Measurements from ENCODE around the gene KAT6B.
A peak's percentile ranks its signal among the peaks of the same experiment; 100 is the strongest.

KAT6B gene

DNA sequence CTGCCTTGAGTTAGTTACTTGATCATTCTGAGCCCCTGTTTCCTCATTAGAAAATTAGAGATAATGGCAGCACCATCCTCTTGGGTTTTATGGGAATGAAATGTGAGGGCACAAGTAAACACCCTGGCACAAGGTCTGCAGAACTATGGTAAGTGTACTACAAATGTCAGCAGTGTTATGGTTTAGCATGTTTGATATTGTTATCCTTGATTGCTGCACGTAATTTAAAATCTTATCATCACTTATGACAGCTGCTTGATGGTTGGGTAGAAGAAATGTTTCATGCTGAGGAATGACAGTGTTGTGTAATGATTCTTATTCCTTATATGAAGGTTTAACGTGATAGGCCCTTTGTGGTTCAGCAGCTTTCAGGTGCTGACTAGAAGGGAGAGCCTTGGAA, 134.3 kb downstream of the KAT6B start:
- no peak for FAIRE-seq

DNA sequence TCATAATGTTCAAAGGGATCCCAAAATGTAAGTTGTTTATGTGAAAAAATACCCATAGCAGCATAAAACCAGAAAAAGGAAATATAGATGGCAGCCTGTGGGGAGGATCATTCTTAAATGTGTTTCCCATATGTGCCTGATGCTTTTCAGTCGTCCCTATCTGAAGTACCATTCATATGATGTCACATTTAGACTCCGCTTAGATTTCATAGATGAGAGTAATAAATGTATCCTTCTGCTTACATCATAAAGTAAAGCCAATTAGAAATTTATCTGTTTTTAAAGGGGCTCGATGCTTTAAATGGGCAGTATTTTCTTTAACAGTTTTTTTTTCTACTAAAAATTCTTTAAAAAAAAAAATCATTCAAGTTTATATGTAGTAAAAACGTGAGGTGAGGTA, 136.1 kb downstream of the KAT6B start:
- FAIRE-seq: no peak

DNA sequence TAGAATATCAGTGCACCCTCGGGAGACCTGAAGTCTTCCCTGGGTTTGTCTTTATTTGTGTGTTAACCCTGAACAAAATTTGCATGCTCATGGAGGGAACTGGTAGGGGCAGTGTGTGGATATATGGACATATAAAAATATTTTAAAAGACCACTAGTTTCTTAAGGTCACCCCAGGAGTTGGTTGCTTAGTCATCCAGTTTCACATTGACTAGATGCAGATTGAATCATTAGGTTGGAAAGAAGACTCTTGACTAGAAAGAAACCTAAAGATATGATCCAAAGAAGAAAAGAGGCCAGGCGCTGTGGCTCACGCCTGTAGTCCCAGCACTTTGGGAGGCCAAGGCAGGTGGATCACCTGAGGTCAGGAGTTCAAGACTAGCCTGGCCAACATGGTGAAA, 137.1 kb downstream of the KAT6B start:
- no peak for FAIRE-seq

DNA sequence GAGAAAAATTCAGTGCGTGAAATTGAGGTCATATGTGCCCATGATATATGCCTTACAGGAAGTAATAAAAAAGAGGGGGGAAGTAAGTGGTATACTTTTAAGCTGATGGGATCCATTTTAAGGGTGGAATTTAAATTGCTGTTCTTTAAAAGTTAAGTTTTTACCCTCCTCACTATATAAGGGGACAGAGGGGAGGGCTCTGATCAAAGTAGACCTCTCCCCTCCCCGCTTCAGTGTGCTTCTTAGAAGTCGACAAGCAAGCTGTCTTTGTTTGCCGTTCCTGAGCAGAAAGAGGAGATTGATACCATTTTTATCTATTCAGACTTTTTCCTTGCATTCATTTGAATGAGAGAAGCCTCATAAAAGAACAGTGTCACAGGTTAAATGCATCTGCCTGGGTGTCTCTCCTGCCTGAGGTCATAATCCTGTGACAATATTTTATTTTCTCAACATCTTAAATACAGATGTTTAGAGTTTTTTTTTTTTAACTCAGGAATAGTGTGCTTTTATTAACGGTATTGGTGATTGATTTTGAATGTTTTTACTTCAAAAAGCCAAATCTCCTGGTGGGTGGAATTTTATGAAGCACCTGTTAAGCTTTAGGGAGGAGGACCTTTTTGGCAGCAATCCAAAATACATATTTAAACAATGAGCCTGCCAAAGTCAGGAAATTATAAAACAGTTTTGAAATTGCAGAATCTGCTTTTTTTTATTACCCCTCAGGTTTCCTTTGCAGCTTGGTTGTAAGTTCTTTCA, 141.7 kb downstream of the KAT6B start:
- FAIRE-seq: no peak

DNA sequence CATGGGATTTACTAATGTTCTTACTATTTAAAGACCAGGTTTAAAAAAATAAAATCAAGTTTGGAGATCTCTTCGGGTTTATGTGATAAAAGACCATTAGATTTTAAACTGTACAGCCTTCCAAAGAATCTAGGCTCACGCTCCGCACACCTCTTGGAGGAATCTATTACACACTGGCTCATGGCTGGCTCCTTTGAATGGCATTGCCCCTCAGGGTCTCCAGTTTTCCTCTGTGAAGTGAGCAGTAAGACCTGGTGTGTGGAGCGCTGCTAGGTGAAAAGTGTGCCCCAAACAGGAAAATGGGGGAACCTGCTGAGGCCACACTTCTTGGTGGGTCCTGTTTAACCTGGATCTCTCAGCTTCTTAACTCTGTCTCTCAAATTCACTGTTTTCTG, 142.3 kb downstream of the KAT6B start:
- FAIRE-seq: no peak

DNA sequence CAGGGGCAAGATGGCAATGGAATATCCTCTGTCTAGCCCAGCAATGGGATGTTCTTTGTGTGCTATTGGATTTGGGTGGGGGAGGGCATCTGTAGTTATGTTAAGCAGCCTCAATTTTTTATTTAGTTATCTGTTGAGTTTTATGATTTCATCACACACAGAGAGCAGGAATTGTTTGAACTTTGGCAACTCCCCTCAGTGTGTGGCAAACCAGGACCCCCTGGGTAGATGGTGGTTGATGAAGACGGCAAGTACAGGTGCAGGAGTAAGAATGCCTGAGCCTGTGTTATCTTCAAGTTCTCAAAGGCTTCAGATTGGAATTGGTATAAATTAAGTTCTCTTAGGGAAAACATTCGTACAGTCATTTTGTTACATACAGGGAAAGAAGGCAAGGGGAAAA, 142.7 kb downstream of the KAT6B start:
- no peak for FAIRE-seq

DNA sequence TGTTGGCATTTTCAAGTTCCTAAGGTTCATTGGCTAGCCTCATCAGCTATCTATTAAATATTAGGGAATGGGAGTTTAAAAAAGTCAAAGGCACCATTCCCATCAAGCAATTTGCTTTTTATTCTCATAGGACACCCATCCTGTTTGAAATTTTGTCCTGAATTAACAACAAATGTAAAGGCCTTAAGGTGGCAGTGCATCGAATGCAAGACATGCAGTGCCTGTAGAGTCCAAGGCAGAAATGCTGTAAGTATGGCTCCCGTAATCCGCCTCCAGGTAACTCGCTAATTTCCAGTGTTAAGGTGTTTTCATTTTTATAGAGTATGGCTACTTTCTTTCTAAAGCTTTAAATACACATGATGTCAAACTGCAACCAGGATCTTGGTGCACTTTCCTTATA, 143.1 kb downstream of the KAT6B start:
- FAIRE-seq: no peak

DNA sequence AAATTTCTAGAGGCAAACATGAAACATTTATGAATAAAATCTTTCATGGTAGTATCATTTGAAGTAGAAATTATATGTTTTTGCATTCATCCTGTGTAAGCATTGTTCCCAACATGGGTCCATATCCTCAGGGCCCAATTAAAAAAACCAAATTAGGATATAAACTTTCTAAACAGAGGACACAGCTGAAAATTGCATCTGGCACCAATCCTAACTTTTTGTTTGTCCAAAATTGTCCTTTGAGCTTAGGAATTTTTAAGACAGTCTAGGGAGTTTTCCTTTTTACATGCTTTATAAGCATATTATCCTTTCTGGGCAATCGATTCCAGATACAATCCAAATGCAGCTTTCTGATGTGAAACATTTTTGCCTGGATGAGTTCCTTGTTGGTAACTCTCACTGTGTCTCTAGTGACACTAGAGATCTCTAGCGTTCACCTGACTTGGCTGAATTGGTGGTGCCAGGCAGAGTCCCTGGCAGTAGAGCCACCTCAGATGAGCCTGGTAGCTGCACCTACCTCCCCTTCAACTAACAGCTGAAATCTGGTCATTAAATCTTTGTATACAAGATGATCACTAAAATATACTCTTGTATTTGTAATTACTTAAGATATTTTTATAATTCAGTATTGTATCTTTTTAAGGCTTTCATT, 147.5 kb downstream of the KAT6B start:
- no peak for FAIRE-seq

DNA sequence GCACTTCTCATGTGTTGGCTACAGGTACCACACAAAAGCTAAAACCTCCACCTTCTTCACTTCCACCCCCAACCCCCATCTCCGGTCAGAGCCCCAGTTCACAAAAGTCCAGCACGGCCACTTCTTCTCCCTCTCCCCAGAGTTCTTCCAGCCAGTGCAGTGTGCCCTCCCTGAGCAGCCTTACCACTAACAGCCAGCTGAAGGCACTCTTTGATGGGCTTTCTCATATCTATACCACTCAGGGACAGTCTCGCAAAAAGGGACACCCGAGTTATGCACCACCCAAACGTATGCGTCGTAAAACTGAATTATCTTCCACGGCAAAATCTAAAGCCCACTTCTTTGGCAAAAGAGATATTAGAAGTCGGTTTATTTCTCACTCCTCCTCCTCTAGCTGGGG, 149.4 kb downstream of the KAT6B start:
- no peak for FAIRE-seq

DNA sequence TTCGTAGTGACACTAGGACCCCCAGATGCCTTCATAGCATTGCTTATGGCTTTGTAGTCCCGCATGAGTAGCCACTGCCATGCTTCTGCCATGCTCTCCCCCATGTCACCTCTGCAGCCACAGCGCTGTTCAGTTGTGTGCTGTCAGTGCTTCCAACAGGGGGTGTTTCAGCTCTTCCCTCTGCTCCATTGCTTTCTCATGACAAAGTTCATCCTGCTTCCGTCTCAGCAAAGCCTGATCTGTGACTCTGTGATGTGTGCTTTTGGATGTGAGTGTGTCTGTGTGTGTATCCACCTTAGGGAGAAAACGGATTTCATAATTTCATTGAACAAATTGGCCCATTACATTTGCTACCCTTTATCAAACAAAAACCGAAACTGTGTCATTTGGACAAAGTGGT, 150.2 kb downstream of the KAT6B start:
- FAIRE-seq: no peak

DNA sequence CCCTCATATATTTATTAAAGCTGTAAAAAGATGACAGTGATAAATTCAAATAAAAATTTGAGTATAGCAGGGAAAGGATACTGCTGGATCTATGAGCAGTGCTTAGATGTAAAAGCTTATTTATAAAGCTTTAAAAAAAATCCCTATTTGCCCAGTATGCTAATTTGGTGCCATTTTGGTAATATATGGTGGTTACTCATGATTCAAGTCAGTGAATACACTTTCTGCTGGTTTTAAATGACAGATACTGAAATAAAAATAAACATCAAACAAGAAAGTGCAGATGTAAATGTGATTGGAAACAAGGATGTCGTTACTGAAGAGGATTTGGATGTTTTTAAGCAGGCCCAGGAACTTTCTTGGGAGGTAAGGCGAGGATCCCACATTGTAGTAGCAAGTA, 150.7 kb downstream of the KAT6B start:
- FAIRE-seq: no peak

DNA sequence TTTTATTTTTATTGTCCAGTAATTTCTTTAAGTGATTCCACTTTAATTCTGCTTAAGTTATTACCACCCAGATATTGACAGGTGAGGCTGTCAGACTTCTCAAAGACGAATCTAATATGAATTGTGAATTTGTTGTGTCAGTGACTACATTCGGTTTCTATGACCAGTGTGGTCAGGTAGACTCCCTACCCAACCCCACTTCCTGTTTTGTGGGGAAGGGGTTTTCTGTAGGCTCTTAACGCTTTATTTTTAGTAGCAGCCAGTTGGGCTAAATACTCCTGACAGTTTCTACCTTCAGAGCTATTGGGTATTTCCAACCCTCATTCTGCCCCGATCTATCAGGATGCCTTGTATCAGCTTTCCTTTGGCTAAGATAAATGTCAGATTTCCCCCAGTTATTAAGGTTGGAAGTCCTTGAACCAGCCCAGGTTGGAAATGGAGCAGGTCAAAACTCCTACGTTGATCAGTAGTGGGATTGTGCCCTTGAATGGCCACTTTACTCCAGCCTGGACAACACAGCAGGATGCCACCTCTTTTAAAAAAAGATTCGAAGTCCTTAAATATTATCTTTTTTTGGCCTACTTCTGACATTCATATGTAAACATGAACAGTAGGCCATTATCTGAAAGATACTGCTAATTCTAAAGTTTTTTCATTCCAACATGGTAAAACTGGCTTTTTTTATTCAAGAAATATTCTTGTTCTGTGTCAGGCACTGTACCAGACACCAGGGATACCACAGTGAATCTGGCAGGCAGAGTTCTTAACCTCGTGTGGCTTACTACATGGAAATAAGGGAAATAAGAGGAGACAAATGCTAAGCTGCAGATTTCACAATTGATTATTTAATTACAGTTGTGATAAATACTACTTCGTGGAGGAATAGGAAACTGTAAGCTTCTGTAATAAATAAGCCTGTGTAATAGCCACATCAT, 151.8 kb downstream of the KAT6B start:
- no peak for FAIRE-seq

DNA sequence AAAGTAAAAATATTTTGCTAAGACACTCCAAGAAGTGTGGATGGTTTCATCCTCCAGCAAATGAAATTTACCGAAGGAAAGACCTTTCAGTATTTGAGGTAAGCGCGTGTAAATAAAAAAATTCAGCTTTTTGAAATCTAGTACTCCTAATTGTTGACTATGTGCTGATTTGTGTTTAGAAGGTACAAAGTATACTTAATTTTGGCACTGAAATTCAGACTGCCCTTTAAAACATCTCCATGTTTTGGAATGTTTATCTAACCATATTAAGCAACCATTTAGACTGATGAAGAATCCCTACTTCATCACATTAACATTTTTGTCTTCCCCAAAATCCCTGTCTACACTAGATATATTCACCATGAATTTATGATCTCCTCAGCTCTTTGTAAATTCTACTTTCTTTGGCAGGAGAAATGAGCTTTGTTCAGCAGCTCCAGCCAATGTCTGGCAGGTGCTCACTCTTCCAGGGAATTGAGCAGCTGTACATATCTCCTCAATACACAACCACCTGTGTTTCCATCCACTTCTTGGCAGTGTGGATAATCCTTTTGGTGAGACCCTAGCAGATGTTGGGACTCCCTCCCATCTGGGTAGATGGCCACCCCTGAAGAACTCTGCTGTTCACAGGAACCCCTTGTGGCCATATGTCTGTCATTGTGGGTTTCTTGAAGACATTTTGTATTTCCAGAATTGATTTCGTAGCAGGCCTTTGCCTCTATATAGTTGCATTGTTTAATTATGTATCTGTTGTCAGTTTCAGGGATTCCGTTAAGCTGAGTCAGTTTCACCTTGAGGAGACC, 155.6 kb downstream of the KAT6B start:
- no peak for FAIRE-seq

DNA sequence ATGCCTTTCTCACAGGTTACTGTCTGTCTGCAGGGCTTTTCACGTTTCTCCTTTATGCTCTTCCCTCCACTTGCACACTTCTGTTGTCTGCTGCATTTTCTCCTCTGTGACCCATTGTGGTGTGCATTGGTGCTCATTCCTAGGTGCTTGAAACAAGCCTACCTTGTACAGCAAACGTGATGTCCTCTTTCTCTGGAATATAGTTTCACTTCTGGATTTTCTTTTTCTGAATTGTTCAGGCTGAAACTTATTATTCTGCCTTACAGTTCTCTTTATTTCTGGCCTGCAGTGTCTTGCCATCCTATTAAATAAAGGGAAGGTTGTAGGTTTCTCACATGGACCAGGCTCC, 156.2 kb downstream of the KAT6B start:
- FAIRE-seq: no peak

DNA sequence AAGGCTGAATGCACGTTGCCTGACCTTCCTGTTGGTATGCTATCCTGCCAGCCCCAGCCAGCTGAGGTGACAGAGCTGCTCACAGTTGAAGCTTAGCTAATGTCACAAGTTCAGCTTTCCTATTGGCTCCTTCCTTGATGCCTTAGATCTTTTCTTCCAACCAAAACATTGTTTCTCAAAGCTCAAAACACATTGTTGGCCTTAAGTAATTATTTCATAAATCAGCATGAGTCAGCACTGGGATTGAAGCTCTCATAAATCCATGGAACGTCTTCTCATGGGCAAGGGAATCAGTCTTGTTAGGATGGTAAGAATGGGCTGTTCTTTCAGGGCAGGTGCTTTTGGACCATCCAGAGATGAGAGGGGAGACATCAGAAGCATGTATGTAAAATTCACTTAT, 157.0 kb downstream of the KAT6B start:
- no peak for FAIRE-seq

DNA sequence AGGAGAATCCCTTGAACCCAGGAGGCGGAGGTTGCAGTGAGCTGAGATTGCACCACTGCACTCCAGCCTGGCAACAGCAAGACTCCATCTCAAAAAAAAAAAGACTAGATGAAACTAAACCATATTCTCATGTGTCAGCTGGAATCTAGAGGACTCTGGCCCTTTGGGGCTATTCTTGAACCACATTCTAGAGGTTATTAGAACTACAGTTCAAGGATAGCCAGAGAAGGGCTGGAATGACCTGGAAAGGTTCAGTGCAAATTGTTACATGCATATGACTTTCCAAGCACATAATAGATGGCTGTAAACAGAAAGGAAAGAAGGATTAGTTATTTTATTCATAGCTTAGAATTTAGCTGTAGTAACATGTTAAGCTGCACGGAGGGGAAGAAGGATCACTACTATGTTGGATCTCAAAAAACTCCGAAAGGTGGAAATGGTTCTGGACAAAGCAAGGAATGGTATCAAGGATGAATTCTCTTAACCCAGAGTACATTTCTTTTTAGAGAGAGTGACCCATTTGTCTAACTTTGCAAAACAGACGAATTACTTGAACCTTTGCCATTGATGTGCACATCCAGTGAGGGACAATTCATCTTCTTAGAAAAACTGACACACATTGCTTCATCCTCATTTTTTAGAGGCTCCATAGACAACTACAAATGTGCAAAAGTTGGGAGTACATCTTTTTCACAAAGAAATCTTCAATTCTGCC, 161.1 kb downstream of the KAT6B start:
- FAIRE-seq: no peak

DNA sequence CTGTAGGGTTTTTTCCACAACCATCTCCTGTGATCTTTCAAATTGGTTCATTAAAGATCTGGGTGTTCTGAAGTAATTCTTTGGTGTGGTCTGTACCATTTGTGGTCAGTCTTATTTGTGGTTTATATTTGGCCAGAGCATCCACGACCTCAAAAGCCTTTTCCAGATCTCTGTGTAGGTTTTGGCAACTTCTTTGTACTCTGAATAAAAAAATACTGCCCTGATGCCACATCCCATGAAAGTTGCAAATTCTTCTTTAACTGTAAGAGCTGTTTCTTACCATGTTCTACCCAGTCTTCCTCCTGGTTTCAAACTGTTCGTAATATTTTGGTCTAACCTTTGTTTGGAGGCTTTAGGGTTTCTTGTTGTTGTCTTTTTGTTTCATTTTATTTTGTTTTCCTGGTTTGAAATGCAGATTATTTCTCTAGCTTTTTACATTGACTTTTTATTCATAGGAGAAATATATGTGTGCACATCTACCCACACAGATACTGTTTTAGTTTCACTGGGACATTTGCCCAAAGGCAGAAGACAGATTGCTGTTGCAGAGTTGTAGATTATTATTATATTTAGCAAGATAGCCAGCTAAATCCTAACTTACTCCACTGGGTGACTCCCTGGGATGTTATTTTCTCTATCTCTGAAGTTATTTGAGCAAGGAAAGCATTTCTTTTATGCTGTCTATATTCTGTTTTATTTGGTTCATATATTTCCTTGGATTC, 161.8 kb downstream of the KAT6B start:
- no peak for FAIRE-seq

DNA sequence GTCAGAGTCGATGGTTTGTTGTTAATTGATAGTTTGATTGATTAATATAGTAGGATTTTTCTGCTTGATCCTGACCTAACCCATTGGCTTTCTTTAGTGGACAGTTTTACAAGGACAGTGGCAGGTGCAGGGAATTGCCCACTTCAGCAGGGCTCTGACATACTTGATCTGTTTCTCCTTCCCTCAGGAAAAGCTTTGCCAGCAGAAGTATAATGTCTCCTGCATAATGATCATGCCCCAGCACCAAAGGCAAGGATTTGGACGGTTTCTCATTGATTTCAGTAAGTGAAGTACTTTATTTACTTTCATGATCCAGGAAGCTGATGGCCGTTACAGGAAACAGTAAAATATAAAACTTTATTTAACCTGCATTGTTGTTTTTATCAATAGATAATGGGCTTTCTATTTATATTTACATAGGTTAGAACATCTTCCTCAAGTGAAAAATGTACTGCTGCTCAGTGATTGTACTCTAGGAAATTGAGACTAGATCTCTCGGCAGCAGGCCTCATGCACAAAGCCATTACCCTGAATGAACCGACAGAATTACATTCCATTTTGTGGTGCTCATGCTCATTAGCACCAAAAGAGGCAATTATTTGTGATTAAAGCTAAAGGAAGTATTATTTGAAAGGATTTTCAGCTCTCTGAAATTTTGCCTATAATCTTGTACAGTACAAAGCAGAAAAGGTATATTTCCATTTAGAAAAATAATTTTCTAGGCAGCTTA, 162.6 kb downstream of the KAT6B start:
- FAIRE-seq: no peak

DNA sequence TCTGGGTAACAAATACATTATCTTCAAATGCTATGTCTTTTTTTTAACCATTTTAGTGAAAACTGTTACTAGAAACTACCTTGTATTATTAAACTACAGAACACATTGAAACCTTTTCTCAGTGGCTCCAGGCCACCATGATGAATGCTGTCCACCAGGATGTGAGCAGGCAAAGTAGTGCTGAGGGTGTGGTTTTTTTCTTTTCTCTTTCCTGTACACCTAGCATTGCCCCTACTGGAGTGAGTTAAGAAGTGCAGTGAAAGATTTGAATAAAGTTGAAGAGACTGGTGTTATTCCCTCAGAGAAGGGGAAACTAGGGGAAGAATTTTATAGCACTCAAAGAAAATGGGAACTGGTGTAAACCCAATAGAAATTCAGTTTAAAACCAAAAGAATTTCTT, 165.0 kb downstream of the KAT6B start:
- FAIRE-seq: peak; percentile 20

DNA sequence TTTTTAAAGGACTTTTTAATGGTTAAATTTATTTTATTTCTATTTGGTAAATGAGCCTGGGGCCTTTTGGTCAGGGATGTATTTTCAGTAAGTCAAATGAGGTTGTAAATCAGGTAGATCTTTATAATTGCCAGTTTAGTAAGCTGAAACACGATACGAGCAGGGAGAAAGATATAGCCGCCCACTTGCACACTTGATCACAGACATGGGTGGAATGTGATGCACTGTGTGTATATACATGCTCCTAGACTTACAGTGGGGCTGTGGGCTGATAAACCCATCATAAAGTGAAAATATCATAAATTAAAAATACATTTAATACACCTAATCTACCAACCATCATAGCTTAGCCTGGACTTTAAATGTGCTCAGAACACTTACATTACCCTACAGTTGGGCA, 165.7 kb downstream of the KAT6B start:
- FAIRE-seq: no peak

DNA sequence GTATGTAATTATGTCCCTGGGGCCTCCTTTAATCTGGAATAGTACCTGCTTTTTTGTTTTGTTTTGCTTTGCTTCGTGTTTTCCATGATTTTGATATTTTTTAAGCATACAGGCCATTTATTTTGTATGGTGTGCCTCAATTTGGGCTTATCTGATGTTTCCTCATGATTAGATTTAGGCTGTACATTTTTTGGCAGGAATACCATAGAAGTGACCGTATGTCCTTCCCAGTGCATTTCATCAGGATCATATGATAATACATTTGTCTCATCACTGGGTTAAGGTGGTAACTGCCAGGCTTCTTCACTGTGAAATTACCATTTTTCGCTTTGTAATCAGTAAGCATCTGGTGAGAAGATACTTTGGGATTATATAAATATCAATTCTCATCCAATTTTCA, 167.2 kb downstream of the KAT6B start:
- no peak for FAIRE-seq
